ENCODE measurements around the gene MSS51.

Gene MSS51

DNA sequence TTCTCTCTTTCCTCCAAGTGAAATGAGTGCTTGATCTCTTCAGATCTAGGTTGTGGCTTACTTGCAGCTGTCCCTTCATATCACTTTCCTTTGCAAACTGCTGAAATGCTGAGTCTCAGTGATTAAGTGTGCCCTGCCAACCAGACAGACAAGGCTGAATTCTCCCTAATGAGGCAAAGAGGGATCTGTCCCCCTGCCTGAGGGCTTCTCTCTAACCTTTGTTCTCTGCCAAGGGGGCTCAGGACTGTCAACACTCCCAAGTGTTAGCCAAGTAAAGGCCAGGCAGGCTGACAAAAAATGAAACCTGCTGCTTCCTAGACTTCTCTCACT, at the start of gene MSS51:
Gene MSS51, minus strand, starts transcription at position 24 of the 330 bp plus-strand sequence. CDS start 5,277 bp downstream, outside the sequence.
- Mint-ChIP-seq H3K27ac (peak within 1 kb of the TSS; percentile 61), H3K4me1 (ENCODE audit: low read depth) (peaks cover 20% of the 10 kb centered on the region), H3K27me3 (no peaks in the 10 kb centered on the region), H3K9me3 (ENCODE audit: low read depth) (no peaks in the 10 kb centered on the region), H3K4me3 (no peak within 1 kb of the TSS), H3K36me3 (peaks cover 8% of the 10 kb centered on the region)

DNA sequence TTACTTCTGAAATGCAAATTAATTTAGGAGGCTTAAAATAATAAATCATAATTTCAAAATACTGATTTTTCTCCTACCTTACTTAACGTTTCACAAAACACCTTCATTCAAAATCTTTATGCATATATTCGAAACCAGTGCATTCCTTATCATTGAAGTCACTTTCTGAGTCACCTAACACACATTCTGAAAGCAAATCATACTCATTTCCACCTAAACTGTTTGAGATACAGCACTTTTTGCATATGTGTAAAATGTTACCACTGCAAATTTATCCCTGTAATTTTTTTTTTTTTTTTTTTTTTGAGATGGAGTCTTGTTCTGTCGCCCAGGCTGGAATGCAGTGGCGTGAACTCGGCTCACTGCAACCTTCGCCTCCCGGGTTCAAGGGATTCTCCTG, 46.8 kb upstream of the MSS51 start:
- Mint-ChIP-seq H3K4me3 (no peak overlapping the region), H3K27me3 (no peaks in the 10 kb centered on the region), H3K4me1 (ENCODE audit: low read depth) (peaks cover 27% of the 10 kb centered on the region), H3K9me3 (ENCODE audit: low read depth) (no peaks in the 10 kb centered on the region), H3K36me3 (peaks cover 4% of the 10 kb centered on the region), H3K27ac (no peak overlapping the region)

DNA sequence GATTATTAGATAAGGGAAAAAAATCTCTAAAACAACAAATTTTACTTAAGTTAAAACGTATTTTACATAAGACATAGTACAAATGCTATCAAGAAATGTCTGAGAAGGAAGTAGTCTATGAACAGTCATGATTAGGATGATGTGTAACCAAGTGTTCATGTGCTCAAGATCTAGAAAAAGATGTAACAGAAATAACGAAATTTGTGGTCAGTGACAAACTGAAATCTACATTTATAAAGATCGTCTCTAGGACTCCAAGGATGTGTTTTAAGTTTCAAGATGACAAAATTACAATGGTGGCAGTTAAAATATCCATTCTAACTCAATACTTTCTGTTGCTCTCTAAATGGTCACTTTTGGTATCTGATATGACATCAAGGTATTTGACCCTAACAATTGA, 45.3 kb upstream of the MSS51 start:
- H3K4me3 Mint-ChIP-seq, result peak overlapping the region; percentile 8

GRCh38 chr10:73471226-73471625, 37.9 kb upstream of the MSS51 start:
- peaks cover 10% of the 10 kb centered on the region for H3K36me3 Mint-ChIP-seq
- no peak overlapping the region for H3K27ac Mint-ChIP-seq
- no peak overlapping the region for H3K4me3 Mint-ChIP-seq
- H3K27me3 Mint-ChIP-seq, result no peaks in the 10 kb centered on the region
- H3K9me3 Mint-ChIP-seq (ENCODE audit: low read depth), result no peaks in the 10 kb centered on the region
- H3K4me1 Mint-ChIP-seq (ENCODE audit: low read depth), result peaks cover 2% of the 10 kb centered on the region

More for the DNA sequence above, 45.3 kb upstream of the MSS51 start:
- no peaks in the 10 kb centered on the region for H3K27me3 Mint-ChIP-seq
- peaks cover 5% of the 10 kb centered on the region for H3K36me3 Mint-ChIP-seq
- H3K4me1 Mint-ChIP-seq (ENCODE audit: low read depth), result peaks cover 24% of the 10 kb centered on the region
- peak overlapping the region; percentile 81 for H3K27ac Mint-ChIP-seq
- H3K9me3 Mint-ChIP-seq (ENCODE audit: low read depth), result no peaks in the 10 kb centered on the region

GRCh38 chr10:73469579-73469978, 36.2 kb upstream of the MSS51 start:
- Mint-ChIP-seq H3K4me1 (ENCODE audit: low read depth) (peaks cover 2% of the 10 kb centered on the region), H3K27me3 (no peaks in the 10 kb centered on the region), H3K9me3 (ENCODE audit: low read depth) (no peaks in the 10 kb centered on the region), H3K36me3 (peaks cover 5% of the 10 kb centered on the region), H3K4me3 (no peak overlapping the region), H3K27ac (no peak overlapping the region)

GRCh38 chr10:73467206-73467605, 33.8 kb upstream of the MSS51 start:
- H3K27ac Mint-ChIP-seq, result no peak overlapping the region
- peaks cover 2% of the 10 kb centered on the region for H3K4me1 Mint-ChIP-seq (ENCODE audit: low read depth)
- no peaks in the 10 kb centered on the region for H3K27me3 Mint-ChIP-seq
- no peaks in the 10 kb centered on the region for H3K9me3 Mint-ChIP-seq (ENCODE audit: low read depth)
- peaks cover 10% of the 10 kb centered on the region for H3K36me3 Mint-ChIP-seq
- H3K4me3 Mint-ChIP-seq, result no peak overlapping the region

DNA sequence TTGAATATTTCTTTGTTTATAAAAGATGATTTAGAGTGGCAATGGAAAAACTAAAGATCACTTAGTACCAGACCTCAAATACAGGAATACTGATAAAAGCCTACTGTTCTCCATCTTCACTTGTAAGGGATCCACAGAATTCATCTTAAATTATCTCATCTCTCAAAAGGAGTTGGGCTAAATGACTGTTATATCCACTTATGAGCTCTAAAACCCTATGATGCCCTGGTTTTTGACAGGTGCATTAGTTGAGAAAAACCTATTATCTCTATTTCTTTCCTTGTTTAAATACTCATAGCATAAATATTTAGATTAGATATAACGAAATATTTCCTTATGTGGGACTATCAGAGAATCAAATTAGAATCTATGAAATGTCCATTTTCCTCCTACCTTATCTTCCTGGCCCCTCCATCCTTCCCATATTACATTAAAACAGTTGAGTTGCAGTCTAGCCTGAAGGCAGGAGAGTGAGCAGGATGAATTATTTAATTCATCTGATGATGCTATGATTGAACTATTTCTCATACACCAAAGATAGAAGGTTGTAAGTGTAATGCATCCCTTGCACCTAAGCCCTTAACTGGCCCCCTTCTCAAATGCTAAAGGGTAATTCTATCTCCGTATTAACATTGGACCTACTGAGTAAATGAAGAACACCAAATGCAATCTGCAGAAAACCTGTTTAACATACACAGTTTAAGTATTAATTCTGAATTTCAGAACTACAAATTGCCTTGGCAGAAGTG, 32.8 kb upstream of the MSS51 start:
- peaks cover 2% of the 10 kb centered on the region for H3K4me1 Mint-ChIP-seq (ENCODE audit: low read depth)
- no peak overlapping the region for H3K4me3 Mint-ChIP-seq
- H3K27ac Mint-ChIP-seq, result no peak overlapping the region
- H3K9me3 Mint-ChIP-seq (ENCODE audit: low read depth), result no peaks in the 10 kb centered on the region
- H3K36me3 Mint-ChIP-seq, result peaks cover 8% of the 10 kb centered on the region
- no peaks in the 10 kb centered on the region for H3K27me3 Mint-ChIP-seq

DNA sequence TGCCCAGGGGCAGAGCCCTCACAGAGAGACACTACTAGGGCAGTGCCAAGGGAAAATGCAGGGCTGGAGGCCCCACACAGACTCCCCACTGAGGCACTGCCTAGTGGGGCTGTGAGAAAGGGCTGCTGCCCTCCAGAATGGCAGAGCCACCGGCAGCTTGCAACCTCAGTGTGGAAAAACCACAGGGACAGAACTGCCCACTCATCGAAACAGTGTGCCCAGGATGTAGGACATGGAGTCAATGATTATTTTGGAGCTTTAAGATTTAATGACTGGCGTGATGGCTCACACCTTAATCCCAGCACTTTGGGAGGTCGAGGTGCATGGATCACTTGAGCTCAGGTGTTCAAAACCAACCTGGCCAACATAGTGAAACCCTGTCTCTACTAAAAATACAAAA, 27.5 kb upstream of the MSS51 start:
- Mint-ChIP-seq H3K9me3 (ENCODE audit: low read depth) (no peaks in the 10 kb centered on the region), H3K27me3 (no peaks in the 10 kb centered on the region), H3K4me3 (no peak overlapping the region), H3K27ac (no peak overlapping the region), H3K36me3 (peaks cover 16% of the 10 kb centered on the region), H3K4me1 (ENCODE audit: low read depth) (no peaks in the 10 kb centered on the region)

DNA sequence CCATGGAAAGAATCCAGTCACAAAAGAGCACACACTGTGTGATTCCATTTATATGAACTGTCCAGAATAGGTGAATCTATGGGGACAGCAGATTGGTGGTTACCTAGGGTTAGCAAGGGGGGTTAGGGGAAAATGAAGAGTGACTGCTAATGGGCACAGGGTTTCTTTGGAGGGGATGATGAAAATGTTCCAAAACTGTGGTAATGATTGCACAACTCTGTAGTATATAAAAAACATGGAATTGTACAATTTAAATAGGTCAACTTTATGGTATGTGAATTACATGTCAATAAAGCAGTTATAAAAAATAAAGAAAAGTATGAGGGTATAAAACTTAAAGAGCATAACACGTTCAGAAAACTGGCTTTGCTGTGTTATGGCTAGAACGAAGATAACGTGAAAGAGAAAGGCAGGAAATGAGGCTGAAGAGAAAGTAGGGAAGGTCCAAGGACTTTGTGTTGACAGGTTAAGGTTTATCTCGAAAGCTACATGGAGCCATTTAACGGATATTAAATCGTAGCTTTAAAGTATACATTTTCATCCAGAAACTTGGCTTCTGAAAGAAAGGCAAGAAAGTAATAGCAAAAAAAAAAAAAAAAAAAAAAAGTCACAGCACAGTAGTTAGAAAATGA, 26.4 kb upstream of the MSS51 start:
- Mint-ChIP-seq H3K27ac (no peak overlapping the region), H3K9me3 (ENCODE audit: low read depth) (no peaks in the 10 kb centered on the region), H3K4me1 (ENCODE audit: low read depth) (no peaks in the 10 kb centered on the region), H3K4me3 (no peak overlapping the region), H3K27me3 (no peaks in the 10 kb centered on the region), H3K36me3 (peaks cover 18% of the 10 kb centered on the region)

DNA sequence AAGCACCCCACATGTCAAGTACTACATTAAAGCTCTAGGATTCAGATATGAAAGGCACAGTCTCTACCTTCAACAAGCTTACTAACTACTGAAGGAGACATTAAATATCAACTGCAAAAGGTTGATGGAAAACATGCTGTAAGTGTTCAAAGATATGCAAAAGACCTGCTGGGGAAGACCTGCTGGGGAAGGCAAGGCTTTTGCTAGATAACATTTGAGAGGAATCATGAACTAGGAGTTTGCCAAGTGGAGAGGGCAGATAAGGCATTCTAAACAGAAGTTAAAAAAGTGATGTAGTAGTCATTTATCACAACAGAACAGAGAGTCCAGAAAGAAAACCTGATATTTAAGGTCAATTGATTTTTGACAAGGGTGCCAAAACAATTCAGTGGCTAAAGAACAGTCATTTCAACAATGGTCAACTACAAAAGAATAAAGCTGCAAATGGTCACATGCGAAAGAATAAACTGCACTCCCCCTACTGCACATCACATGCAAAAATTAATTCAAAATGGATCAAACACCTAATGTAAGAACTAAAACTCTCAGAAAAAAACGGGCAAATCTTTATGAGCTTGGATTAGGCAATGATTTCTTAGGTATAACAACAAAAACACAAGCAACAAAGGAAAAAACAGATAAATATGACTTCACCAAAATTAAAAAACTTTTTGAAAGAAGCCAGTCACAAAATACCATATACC, 23.0 kb upstream of the MSS51 start:
- H3K36me3 Mint-ChIP-seq, result peaks cover 15% of the 10 kb centered on the region
- H3K4me1 Mint-ChIP-seq (ENCODE audit: low read depth), result no peaks in the 10 kb centered on the region
- no peaks in the 10 kb centered on the region for H3K27me3 Mint-ChIP-seq
- no peaks in the 10 kb centered on the region for H3K9me3 Mint-ChIP-seq (ENCODE audit: low read depth)
- H3K27ac Mint-ChIP-seq, result peak overlapping the region; percentile 16
- no peak overlapping the region for H3K4me3 Mint-ChIP-seq

DNA sequence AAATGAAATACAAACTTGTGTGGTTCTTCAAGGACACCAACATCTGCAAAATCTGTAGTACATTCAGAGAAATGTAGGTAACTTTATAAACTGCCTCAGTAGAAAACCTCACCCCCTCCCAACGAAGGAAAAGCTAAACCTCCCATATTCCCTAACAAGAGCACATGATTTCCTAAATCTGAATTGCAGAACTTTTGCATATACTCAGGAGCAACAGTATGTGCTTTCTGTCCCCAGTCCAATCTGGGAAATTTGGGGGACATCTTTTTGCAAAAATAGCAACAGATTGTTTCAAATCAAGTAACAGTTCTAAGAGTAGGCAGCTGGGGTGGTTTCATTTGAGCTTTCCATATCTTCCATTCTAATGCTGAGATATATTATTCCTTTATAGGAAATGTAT, 15.8 kb upstream of the MSS51 start:
- H3K4me1 Mint-ChIP-seq (ENCODE audit: low read depth), result no peaks in the 10 kb centered on the region
- no peaks in the 10 kb centered on the region for H3K27me3 Mint-ChIP-seq
- H3K27ac Mint-ChIP-seq, result no peak overlapping the region
- no peaks in the 10 kb centered on the region for H3K9me3 Mint-ChIP-seq (ENCODE audit: low read depth)
- H3K36me3 Mint-ChIP-seq, result peaks cover 9% of the 10 kb centered on the region
- no peak overlapping the region for H3K4me3 Mint-ChIP-seq

DNA sequence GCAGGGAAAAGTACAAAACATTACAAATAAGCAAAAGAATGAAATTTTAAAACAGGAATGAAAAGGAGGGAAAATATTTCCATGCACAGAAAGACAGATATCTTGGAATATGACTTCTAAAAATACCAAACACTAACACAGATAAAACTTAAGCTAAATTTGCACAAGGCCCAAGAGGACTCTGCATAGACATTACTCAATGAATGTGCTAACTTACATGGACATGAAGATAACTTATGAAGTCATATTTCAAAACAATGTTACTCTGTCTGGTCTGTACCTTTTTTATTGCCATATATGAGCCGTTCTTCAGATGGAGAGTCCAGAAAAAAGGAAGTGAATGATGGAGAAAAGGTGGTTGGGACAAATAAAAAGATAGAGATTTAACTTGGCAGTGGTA, 15.0 kb upstream of the MSS51 start:
- no peak overlapping the region for H3K27ac Mint-ChIP-seq
- peaks cover 7% of the 10 kb centered on the region for H3K36me3 Mint-ChIP-seq
- H3K4me3 Mint-ChIP-seq, result no peak overlapping the region
- H3K4me1 Mint-ChIP-seq (ENCODE audit: low read depth), result no peaks in the 10 kb centered on the region
- H3K27me3 Mint-ChIP-seq, result no peaks in the 10 kb centered on the region
- H3K9me3 Mint-ChIP-seq (ENCODE audit: low read depth), result no peaks in the 10 kb centered on the region

- Mint-ChIP-seq H3K4me1 (ENCODE audit: low read depth) (no peaks in the 10 kb centered on the region), H3K27me3 (no peaks in the 10 kb centered on the region), H3K36me3 (peaks cover 7% of the 10 kb centered on the region), H3K9me3 (ENCODE audit: low read depth) (no peaks in the 10 kb centered on the region), H3K27ac (no peak overlapping the region), H3K4me3 (no peak overlapping the region)
Measured at GRCh38 chr10:73446926-73447325, 13.6 kb upstream of the MSS51 start.

- Mint-ChIP-seq H3K4me3 (no peak overlapping the region), H3K36me3 (peaks cover 2% of the 10 kb centered on the region), H3K27ac (no peak overlapping the region), H3K9me3 (ENCODE audit: low read depth) (no peaks in the 10 kb centered on the region), H3K27me3 (no peaks in the 10 kb centered on the region), H3K4me1 (ENCODE audit: low read depth) (peaks cover 8% of the 10 kb centered on the region)
Measured at GRCh38 chr10:73444457-73444856, 11.1 kb upstream of the MSS51 start.

GRCh38 chr10:73439605-73440312, 6.4 kb upstream of the MSS51 start:
- Mint-ChIP-seq H3K36me3 (peaks cover 11% of the 10 kb centered on the region), H3K27ac (no peak overlapping the region), H3K9me3 (ENCODE audit: low read depth) (no peaks in the 10 kb centered on the region), H3K4me1 (ENCODE audit: low read depth) (peaks cover 16% of the 10 kb centered on the region), H3K27me3 (no peaks in the 10 kb centered on the region), H3K4me3 (no peak overlapping the region)
